RWPE1 (cell line): ENCODE measurements around the gene AHCTF1.

ENCODE experiments used
- CTCF ChIA-PET: fragments of 350-600 bp; sonication (Branson Sonifier 250); formaldehyde crosslinking; extraction: SDS; loops from one replicate; lab custom pipeline; 2021; lab: Yijun Ruan, JAX
- POLR2A ChIA-PET: fragments of 400-600 bp; formaldehyde crosslinking; extraction: SDS; loops from one replicate; lab custom pipeline; 2020; ENCODE audit warnings: antibody characterized with exemption; ENCODE audit not compliant: low non-redundant PET; lab: Yijun Ruan, JAX
- DNase-seq: peaks from one replicate; pipeline ENCODE4 v3.0.0; 2012; ENCODE audit warnings: low spot score
- H3K27ac ChIP-seq: fragments of 450-650 bp; 2 replicates; pipeline ENCODE4 v1.5.1; 2017
- CTCF ChIP-seq: fragments of 450-650 bp; conservative IDR thresholded peaks from 2 replicates; pipeline ENCODE4 v1.5.1; 2017; ENCODE audit warnings: low read depth, mild to moderate bottlenecking

AHCTF1 gene

DNA sequence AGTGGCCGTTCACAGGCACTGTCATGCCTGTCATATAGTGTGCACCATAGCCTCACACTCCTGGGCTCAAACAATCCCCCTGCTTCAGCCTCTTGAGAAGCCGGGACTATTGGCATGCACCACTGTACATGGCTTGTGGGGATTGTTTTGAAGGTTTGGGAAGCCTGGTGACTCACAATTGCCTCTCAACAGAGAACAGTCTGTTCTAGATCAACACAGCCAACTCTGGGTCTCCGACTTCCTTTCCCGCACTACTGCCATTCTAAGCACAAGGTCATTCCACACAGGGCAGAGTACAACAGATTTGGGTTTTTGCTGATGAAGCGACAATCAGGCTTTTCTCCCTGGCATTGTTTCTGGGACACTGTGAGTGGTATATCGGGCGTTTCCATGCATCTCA, 15.5 kb upstream of the AHCTF1 start:
- no peak overlapping the region for H3K27ac ChIP-seq

GRCh38 chr1:246946366-246946765, 14.6 kb upstream of the AHCTF1 start:
- POLR2A ChIA-PET = no interaction called here
- no peak for DNase-seq
- CTCF ChIA-PET = interaction anchor here (0.7 kb wide), 1 partner anchor 443 kb away, joined by 4 read pairs; no protein-coding TSS in a partner anchor
- no peak for TF ChIP-seq CTCF
- no peak overlapping the region for H3K27ac ChIP-seq

More for the DNA sequence above, 15.5 kb upstream of the AHCTF1 start:
- ChIA-PET POLR2A (no interaction called here), CTCF (interaction anchor here (0.7 kb wide), 1 partner anchor 442 kb away, joined by 4 read pairs; no protein-coding TSS in a partner anchor)
- no peak for DNase-seq
- TF ChIP-seq CTCF = no peak

DNA sequence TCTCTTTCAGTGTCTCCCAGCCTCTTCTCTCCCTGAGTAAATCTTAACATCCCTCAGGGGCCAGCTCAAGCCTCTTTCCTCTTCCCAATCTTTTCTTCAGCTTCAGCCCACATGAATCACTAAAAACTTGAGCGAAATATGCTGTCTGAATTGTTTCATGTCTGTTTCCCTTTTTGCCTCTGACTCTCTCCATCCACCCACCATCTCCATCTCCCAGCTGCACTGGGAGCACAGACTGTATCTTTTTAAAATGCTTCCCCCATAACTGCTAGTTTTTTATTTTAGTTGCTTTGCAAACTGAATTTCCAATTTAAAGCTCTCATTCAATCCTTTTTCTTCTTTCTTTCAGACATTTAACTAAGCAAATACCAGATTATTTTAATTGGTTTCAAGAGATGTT, 3.0 kb upstream of the AHCTF1 start:
- ChIA-PET POLR2A (no interaction called here), CTCF (interaction anchor here (0.6 kb wide), 1 partner anchor 157 kb away, joined by 3 read pairs; no protein-coding TSS in a partner anchor)
- no peak overlapping the region for H3K27ac ChIP-seq
- DNase-seq = no peak
- no peak for TF ChIP-seq CTCF

DNA sequence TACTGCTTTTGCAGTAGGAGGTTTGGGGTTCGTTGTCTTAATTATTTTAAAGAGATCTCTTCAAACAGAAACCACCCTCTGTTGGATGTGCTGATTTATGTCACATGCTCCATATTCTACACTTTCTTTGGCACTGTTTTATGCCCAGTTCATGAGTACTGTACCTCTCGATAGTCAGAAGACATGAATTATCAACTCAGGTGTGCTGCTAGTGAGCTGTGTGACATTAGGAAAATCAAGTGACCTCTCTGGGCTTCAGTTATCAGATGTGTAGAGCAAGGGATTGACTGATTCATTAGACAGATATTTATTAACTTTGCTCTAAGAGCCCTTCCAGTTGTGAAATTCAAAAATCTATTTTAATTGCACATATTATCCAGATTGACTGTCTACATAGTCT, 2.1 kb upstream of the AHCTF1 start:
- CTCF ChIA-PET = no interaction called here

GRCh38 chr1:246932366-246932700, 585 bp upstream of the AHCTF1 start:
- peak overlapping the region; percentile 98 for H3K27ac ChIP-seq
- CTCF ChIA-PET = no interaction called here
- POLR2A ChIA-PET = no interaction called here
- TF ChIP-seq CTCF = no peak
- no peak for DNase-seq

More for the DNA sequence above, 2.1 kb upstream of the AHCTF1 start:
- no peak for DNase-seq
- H3K27ac ChIP-seq = no peak overlapping the region
- POLR2A ChIA-PET = no interaction called here
- TF ChIP-seq CTCF = no peak

- peak overlapping the region; percentile 98 for H3K27ac ChIP-seq
- peak; percentile 52 for DNase-seq
- ChIA-PET POLR2A (no interaction called here), CTCF (no interaction called here)
- TF ChIP-seq CTCF = no peak
Measured at GRCh38 chr1:246930830-246931548, 759 bp downstream of the AHCTF1 start.
